Fibroblast of the aortic adventitia (primary cell): ENCODE results near the gene EXD3. TPM values are rescaled to one million over a fixed set of nuclear protein-coding genes. Genes with fewer than 3 reads are reported as not detected.
A peak's percentile ranks its signal among the peaks of the same experiment; 100 is the strongest.

Experiments used
- DNase-seq: peaks from one replicate; pipeline ENCODE4 v3.0.0-alpha.2; 2010; ENCODE audit warnings: low read depth
- H3K4me3 ChIP-seq: 2 replicates; pipeline ENCODE4 v1.5.1; 2011; ENCODE audit warnings: low read depth, mild to moderate bottlenecking, control low read depth, low read length, moderate library complexity
- CTCF ChIP-seq: IDR thresholded peaks from 2 replicates; pipeline ENCODE4 v1.5.1; 2011; ENCODE audit warnings: mild to moderate bottlenecking, low read length, control low read depth, inconsistent platforms; ENCODE audit not compliant: insufficient read depth
- total RNA-seq: library from RNA; depleted of rRNA; stranded (reverse); fragments of >200 nt; gene quantifications from 2 replicates; pipeline ENCODE4 v1.2.3, GENCODE V29; 2012; ENCODE audit warnings: low replicate concordance

The EXD3 gene
- total RNA-seq, 1 donor, result 5.2 TPM

- no peak for TF ChIP-seq CTCF
- H3K4me3 ChIP-seq, result no peak overlapping the region
- no peak for DNase-seq
Measured at GRCh38 chr9:137461316-137461662, 38.3 kb upstream of the EXD3 start.

GRCh38 chr9:137460363-137461315 is 37.7 kb upstream of the EXD3 start:
- no peak for TF ChIP-seq CTCF
- H3K4me3 ChIP-seq, result no peak overlapping the region
- no peak for DNase-seq

- DNase-seq, result no peak
- peak overlapping the region; percentile 54 for H3K4me3 ChIP-seq
- TF ChIP-seq CTCF, result no peak
Measured at GRCh38 chr9:137459601-137460362, 36.8 kb upstream of the EXD3 start.

DNA sequence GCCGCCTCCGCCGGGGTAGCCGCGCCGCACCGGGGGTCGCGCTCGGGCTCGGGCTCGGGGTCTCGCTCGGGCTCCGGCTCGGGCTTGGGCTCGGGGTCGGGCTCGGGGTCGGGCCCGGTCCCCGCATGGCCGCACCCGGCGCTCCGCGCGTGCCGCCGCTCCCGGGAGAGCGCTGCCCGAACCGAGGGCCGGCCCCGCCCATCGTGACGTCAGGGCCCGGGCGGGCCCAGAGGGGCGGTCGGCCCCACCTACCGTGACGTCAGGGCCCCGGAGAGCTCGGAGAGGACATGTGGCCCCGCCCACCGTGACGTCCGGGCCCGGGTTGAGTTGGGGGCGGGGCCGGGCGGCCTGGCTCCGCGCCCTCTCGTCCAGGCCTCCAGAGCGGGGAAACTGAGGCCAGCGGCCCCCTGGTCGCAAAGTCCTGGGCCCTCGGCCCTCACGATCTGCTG is 36.2 kb upstream of the EXD3 start, which contains the start of gene NSMF:
NSMF (minus strand) TSS at position 183 of the 449 bp plus-strand sequence. CDS start 232 bp downstream, outside the sequence.
- peak within 1 kb of the TSS; percentile 73 for H3K4me3 ChIP-seq
- no peak for TF ChIP-seq CTCF
- DNase-seq, result peak; percentile 85

DNA sequence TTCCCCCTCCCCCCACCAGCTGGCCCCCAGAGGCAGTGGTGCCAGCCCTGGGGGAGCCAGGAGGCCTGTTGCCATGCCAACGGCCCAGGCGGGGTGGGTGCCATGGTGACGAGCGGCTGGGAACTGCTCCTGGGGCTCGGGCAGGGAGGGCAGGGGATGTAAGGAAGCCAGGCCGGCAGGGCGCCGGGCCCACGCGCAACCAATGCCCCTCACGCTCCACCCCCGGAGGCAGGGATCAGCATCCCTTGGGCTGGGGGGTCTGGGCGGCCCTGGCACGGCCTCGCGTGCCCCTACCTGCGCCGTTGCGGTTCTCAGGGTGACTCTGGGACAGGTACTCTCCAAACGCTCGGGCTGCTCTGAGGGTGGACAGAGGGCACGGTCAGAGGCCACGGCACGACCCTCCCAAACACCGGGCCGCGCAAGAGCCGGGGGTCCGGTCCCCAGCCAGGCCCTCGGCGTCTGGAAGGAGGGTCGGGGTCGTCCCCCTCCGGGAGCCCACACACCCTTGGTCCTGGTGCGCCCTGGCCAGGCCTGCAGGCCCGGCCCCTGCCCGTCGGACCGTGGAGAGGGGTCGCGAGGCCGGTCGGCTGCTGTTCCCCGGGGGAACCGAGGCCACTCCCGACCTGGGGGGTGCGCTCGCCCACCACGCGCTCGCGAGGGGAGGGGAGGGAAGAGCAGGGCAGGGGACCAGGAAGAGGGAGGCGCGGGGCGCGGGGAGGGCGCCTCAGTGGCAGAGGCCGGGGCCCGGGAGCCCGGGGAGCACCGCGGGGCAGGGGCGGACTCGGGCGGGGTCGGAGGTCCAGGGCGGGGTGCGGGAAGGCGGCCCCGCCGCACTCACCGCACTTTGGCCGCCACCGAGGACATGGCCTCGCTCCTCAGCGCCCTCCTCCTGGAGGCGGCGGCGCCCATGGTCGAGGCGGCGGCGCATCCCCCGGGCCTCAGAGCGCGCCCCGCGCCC is 35.5 kb upstream of the EXD3 start:
- TF ChIP-seq CTCF, result no peak
- peak overlapping the region; percentile 73 for H3K4me3 ChIP-seq
- no peak for DNase-seq
